PC-9 (cell line): ENCODE measurements around the gene KLF7.

Experiments used
- CTCF ChIP-seq: fragments of 200-600 bp; sonication (generic); conservative IDR thresholded peaks from 2 replicates; pipeline ENCODE4 v1.6.1; 2017; ENCODE audit warnings: mixed run types, antibody characterized with exemption, mild to moderate bottlenecking, moderate library complexity
- EZH2 ChIP-seq: fragments of 200-600 bp; sonication (generic); IDR thresholded peaks from 2 replicates; pipeline ENCODE4 v1.8.0; 2017; ENCODE audit warnings: antibody characterized with exemption, low read depth

- no peak for TF ChIP-seq CTCF
- no peak for TF ChIP-seq EZH2
Observed at GRCh38 chr2:207133458-207133819, 32.3 kb downstream of the KLF7 start.
